H1 (cell line): ENCODE data around the gene RESF1. TPM values are rescaled to one million over a fixed set of nuclear protein-coding genes. Genes with fewer than 3 reads are reported as not detected.

ENCODE experiments used
- CHD7 ChIP-seq: fragments of 300-600 bp; sonication (generic); IDR thresholded peaks from 2 replicates; pipeline ENCODE4 v1.7.1; 2012; ENCODE audit warnings: low read length, moderate library complexity, mild to moderate bottlenecking, inconsistent platforms; ENCODE audit not compliant: insufficient replicate concordance
- polyA plus RNA-seq, 7 experiments: library from polyadenylated mRNA; depleted of rRNA in 3 of 7; stranded (reverse) in 5 of 7; unstranded in 2 of 7; fragments of >200 nt in 5 of 7; fragments of 200-250 nt in 2 of 7; gene quantifications; 1 replicate in 5 of 7; 2 replicates in 1 of 7; 4 replicates in 1 of 7; pipeline versions ENCODE4 v1.2.1 to v1.2.3, GENCODE V29; 2011 to 2013; ENCODE audit warnings: missing spikeins in 2 of 7, mixed read lengths in 2 of 7
- total RNA-seq: library from RNA; stranded (reverse); fragmentation: NEBNext Ultra II Directional; extraction: Animal tissue kit (Norgen Biotek cat#: 25700); gene quantifications from 2 replicates; pipeline ENCODE4 v1.2.1, GENCODE V29; 2021

The RESF1 gene
- total and polyA plus RNA-seq, 2 of the 8 experiments (the other 6 are each of a cell fraction or from before 2014, with no cell fraction given), result 64.3 to 128 TPM

DNA sequence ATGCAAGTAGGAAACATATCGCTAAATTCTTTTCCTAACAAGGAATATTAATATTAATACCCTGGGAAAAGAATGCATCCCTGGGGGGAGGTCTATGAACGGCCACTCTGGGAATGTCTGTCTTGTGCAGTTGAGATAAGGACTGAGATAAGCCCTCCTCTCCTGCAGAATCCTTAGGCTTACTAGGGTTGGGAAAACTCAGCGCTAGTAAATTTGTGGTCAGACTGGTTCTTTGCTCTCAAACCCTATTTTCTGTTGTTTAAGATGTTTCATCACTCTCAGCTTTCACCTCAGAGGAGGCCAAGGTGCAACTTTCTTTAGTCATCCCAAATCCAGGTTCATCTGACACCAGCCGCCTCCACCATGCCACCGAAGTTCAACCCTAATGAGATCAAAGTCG lies 11.2 kb upstream of the RESF1 start (continued):
- no peak for TF ChIP-seq CHD7
- TF ChIP-seq, all 59 proteins: peak for 0
